SHP77 (cell line): ENCODE measurements around the gene IL17RA.
"Not testable (repeated sequence)": the region's sequence is repeated elsewhere in the genome, so short reads cannot be mapped to it uniquely, and the experiment has no call there.

Experiments used
- DNase-seq, 2 experiments: peaks; one replicate each; lab custom pipeline; 2025; lab: John Stamatoyannopoulos, UW

IL17RA gene

DNA sequence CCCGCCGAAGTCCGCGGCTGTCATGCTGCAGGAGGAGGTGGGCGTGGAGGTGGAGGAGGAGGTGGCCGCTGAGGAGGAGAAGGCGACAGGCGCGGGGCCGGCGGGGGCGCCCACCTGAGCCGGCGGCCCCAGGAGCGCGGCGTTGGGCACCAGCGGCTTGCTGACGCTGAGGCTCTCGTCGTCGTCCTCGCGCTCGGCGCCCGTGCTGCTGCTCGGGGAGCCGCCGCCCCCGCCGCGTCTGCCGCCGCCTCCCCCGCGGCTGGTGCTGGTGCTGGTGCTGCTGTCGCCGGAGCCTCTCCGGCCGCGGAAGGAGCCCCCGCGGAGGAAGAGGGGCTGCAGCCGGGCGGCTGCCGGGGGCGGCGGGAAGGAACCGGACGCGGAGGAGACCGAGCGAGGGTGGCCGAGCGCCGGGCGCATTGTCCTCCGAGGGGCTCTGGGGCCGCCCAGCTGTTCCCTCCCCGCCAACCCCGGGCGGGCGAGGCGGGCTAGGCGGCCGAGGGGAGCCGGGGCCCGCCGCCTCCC is 36.0 kb downstream of the IL17RA start:
- peak in 1 of 2 experiments; percentile 47 for DNase-seq

- peak; percentile 89 to 94 for DNase-seq
Measured at GRCh38 chr22:17121233-17122195, 36.7 kb downstream of the IL17RA start, which contains the start of gene TMEM121B. Gene TMEM121B (minus strand): TSS chr22:17121360. CDS start chr22:17121127, 233 bp downstream.

- no peak for DNase-seq
Measured at GRCh38 chr22:17130199-17130598, 45.4 kb downstream of the IL17RA start.

GRCh38 chr22:17131686-17132085 is 46.9 kb downstream of the IL17RA start:
- DNase-seq: peak; percentile 12 to 22

GRCh38 chr22:17132112-17132511 is 47.3 kb downstream of the IL17RA start:
- DNase-seq: no peak

GRCh38 chr22:17133137-17133536 is 48.3 kb downstream of the IL17RA start:
- no peak for DNase-seq

DNA sequence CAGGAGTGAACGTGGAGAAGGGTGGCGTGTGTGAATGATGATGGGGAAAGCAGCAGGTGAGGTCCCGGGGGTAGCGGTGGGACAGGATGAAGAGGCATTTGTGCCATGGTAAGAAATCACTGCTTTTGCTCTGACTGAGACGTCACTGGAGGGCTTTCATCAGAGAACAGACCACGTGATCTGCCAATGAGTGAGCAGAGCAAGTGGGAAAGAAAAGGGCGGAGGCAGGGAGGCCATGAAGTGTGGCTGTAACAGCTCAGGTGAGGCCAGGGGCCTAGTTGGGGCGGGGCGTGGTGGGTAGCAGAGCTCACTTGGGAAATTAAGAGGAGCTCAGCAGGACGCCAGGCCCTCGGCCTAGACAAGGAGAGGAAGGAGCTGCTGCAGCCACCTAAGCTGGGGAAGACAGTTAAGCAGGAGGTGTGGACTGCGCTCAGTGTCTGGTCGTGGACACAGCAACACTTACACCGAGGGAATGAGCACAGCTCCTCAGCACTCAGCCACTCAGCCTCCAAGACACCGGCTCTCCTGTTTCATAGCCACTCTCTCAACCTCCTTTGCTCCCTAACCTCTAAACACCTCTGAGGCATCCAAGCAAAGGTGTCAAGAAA is 50.5 kb downstream of the IL17RA start:
- no peak for DNase-seq

DNA sequence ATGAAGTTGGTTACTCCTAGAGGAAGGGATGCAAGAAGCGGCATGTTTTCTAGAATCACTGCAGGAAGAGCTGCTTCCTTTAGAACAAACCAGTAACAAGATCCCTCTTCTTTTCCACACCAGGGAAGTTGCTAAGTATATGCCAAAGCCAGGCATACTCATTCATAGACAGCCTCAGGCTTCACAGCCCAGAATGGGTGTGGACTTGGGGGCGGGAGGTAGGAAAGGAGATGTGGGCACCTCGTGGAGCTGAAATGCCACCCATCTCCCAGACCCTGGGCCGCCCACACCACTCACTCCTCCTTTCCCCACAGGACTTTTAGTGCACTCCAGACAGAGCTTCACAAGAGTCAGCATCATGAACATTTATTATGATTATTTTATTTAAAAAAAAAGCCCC is 52.4 kb downstream of the IL17RA start:
- DNase-seq: no peak

DNA sequence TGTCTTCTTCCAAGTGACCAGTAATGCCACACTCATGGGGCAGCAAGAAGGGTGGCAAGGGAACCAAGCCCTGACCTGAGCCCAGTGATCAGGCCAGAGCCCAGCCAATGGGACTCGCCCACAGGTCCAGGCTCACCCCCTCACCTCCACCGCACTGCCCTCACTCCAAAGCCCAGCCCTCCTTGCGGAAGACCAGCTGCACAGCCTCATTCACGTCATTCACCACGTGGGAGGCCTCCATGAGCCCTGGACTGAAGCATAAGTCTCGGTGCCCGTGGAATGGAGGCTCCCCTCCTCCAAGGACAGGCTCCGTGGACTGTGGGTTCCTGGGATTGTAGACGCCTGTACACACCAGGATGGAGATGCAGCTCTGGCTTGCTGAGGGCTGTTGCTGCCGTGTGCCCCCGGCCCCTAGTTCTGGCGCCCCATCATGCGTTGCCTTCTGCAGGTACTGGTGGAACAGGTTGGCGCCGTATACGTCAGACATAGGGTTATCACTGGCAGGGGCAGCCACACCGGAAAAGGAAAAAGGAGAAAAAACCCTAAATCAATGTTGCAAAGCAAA is 53.1 kb downstream of the IL17RA start:
- no peak for DNase-seq

DNA sequence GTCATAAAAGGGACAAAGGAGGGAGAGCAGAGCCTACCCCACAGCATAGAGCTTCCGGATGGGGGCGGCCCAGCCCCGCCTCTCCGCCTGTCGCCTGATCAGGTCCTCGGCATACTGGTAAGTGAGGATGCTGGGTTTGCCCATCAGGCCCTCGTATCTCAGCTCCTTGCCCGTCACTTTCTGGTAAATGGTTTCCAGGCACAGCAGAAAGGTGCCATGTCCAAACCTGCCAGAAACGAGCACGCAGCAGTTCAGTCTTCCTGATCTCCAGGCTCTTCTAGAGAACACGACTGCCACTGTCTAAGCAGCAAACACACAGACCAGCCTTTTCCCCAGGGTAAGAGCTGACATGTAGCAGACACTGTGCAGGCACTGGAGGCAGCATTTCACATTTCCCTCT is 53.7 kb downstream of the IL17RA start:
- no peak for DNase-seq

GRCh38 chr22:17140022-17140421 is 55.2 kb downstream of the IL17RA start:
- DNase-seq: no peak

DNA sequence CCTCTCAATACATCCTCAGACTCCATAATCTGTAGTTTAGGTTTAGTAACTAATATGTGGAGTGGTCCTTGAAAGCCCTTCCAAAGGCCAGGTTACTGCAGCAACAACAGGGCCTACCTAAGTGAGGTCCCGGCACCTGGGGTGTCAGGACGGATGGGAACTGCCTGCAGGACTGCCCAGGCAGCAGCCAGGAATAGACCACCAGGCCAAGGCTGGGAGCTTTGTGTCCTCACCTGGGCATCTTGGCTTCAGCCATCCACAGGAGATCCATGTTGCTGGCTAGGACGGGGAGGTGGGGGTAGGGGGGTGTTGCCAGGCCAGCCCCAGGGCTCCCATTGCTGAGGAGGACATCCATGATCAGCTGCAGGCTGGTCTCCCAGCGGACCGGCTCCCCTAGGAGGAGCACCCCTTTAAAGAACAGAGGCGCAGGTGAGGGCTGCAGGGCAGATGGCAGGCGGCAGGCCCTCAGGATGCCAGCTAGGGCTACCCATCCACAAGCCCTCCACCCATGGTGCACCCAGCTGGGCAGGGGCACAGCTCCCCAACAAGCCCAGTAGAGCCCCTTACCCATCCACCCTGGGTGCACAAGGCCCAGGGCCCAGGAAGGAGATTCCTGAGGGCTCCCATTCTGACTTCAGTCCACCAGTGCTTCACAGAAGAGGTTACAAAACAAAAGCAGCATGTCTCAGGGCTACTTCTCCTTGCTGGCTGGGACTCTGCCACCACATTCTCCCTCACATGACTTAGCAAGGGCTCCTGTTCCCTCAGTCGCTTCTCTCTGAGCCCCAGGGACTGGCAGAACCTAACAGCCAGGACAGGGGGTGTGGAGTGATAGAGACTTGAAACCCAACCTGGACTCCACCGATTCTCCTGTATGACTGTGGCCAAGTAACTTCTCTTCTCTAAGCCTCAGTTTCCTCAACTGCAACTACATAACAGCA is 56.3 kb downstream of the IL17RA start:
- DNase-seq: no peak

- no peak for DNase-seq
Measured at GRCh38 chr22:17143101-17143500, 58.3 kb downstream of the IL17RA start.

DNA sequence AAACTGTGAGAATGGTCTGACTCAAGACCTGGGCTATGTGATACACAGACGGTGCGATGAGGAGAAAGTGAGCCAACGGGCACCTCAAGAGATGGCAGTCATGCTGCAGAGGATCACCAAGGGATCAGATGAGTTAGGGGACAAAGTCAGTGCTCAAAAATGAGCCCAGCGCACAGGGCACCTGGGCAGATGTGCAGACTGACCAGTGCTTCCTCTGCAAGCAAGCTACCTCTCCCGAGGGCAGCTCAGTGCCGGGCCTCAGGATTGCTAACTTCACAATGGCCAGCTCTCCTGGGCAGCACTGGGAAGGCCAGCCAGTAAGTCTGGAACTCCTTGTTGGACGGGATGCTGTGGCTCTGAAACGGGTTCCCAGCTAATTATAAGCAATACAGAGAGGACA is 59.0 kb downstream of the IL17RA start:
- no peak for DNase-seq

DNA sequence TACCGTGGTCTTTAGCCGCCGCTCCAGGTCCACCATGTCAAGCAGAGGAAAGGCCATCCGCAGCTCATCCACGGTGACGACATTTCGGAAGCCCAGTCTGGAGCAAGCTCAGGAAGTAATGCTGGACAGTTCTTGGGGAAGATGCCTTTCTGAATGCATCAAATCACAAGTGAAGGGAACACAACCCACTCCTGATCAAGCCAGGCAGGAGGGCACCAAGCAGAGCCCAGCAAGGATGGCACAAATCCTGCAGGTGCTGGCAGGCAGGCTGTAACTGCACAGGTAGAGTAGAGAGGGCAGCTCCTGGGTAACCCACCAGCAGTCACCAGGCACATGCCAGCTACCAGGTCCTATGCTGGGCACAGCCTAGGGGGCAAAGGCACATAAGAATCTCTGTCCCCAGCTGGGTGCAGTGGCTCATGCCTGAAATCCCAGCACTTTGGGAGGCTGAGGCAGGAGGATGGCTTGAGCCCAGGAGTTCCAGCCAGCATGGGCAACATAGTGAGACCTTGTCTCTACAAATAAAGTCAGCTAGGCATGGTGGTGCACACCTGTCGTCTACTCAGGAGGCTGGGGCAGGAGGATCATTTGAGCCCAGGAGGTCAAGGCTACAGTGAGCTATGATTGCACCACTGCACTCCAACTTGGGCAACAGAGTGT is 60.4 kb downstream of the IL17RA start:
- no peak for DNase-seq

DNA sequence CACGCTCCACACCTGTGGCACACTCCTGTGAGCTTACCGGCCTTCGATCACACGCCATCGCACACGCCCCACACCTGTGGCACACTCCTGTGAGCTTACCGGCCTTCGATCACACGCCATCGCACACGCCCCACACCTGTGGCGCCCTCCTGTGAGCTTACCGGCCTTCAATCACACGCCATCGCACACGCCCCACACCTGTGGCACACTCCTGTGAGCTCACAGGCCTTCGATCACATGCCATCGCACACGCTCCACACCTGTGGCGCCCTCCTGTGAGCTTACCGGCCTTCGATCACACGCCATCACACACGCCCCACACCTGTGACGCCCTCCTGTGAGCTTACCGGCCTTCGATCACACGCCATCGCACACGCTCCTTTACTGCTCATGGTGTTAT is 62.7 kb downstream of the IL17RA start:
- DNase-seq: not testable (repeated sequence)

GRCh38 chr22:17149076-17149815 is 64.4 kb downstream of the IL17RA start:
- no peak for DNase-seq

GRCh38 chr22:17152340-17152739 is 67.5 kb downstream of the IL17RA start:
- no peak for DNase-seq

- DNase-seq: no peak
Measured at GRCh38 chr22:17152971-17153370, 68.2 kb downstream of the IL17RA start.

DNA sequence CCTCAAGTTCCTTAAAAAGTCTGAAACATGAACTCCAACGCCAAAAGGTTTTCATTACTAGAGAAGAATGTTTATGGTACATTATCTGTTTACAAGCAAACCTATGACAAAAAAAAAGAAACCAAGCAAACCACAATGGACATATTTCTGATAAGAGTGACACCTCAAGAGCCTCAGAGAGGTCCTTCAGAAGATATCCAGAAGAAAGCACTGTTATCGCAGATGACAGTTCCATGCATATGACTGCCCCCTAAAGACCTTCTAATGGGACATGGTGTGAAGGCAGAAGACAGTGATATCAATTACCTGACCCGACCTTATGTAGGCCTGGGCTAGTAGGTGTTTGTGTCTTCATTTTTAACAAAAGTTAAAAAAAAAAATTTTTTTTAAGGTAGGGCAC is 71.1 kb downstream of the IL17RA start:
- no peak for DNase-seq
